Neural progenitor cell (in vitro differentiated cells): ENCODE data around the gene RALGAPA2.

Experiments
- EZH2 ChIP-seq: fragments of 200-600 bp; sonication (generic); IDR thresholded peaks from 2 replicates; pipeline ENCODE4 v1.6.1; 2017; ENCODE audit warnings: antibody characterized with exemption, mild to moderate bottlenecking, moderate library complexity
- TF ChIP-seq, protein P1 (sequence below): fragments of 200-600 bp; sonication (generic); IDR thresholded peaks from 2 replicates; pipeline ENCODE4 v1.5.1; 2017; ENCODE audit warnings: antibody characterized with exemption, mild to moderate bottlenecking

DNA sequence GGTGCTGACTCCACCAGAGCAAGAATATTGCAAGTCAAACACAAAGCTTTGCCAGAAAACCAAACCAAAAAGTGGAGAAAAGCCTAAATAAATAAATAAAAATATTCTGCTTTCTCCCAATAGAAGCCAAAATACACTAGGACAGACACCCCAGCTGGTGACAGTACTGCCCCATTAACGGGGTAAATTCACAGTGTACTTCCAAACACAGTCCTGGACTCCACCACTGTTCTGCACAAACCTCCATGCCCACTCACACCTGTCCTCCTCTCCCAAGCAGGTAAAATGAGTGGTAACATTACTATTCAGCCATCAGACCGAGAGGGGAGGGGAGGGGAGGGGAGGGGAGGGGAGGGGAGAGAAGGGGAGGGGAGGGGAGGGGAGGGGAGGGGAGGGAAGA lies 70.7 kb downstream of the RALGAPA2 start:
- TF ChIP-seq, protein P1, sequence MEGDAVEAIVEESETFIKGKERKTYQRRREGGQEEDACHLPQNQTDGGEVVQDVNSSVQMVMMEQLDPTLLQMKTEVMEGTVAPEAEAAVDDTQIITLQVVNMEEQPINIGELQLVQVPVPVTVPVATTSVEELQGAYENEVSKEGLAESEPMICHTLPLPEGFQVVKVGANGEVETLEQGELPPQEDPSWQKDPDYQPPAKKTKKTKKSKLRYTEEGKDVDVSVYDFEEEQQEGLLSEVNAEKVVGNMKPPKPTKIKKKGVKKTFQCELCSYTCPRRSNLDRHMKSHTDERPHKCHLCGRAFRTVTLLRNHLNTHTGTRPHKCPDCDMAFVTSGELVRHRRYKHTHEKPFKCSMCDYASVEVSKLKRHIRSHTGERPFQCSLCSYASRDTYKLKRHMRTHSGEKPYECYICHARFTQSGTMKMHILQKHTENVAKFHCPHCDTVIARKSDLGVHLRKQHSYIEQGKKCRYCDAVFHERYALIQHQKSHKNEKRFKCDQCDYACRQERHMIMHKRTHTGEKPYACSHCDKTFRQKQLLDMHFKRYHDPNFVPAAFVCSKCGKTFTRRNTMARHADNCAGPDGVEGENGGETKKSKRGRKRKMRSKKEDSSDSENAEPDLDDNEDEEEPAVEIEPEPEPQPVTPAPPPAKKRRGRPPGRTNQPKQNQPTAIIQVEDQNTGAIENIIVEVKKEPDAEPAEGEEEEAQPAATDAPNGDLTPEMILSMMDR: no peak
- no peak for TF ChIP-seq EZH2
